ENCODE results near the gene CLMP.

GRCh38 chr11:123169821-123170220 lies 25.2 kb downstream of the CLMP start:
- no peak for TF ChIP-seq EZH2 (IDR thresholded peaks at IDR 0.05; ENCODE audit: low read length)
- no peak for TF ChIP-seq CTCF (optimal IDR thresholded peaks at IDR 0.05 in 1 of 3, IDR thresholded peaks at IDR 0.05 in 1 of 3, conservative IDR thresholded peaks at IDR 0.05 in 1 of 3; ENCODE audit: extremely low read depth in 1 of 3, insufficient read depth in 2 of 3, low read length in 3 of 3)

Data from keratinocyte (primary cell).